Fibroblast of skin of abdomen (primary cell): ENCODE results near the gene ITPKA.

Source experiments
- DNase-seq: peaks from one replicate; pipeline ENCODE4 v3.0.0-alpha.2; 2013

Gene ITPKA

DNA sequence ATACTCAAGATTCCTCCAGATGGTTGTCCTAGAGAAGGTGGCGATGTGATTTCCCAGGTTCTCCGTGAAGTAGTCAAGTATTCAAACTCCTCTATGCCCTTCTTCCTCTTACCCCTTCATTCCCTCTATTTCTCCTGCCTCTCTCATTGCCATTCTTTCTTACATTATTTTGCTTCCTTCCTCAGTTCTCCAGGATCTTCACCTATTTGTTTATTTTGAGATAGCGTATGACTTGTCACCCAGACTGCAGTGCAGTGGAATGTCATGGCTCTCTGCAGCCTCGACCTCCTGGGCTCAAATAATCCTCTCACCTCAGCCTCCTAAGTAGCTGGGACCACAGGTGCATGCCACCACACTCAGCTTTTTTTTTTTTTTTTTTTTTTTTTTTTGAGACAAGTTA lies 1.8 kb upstream of the ITPKA start:
- DNase-seq: no peak

DNA sequence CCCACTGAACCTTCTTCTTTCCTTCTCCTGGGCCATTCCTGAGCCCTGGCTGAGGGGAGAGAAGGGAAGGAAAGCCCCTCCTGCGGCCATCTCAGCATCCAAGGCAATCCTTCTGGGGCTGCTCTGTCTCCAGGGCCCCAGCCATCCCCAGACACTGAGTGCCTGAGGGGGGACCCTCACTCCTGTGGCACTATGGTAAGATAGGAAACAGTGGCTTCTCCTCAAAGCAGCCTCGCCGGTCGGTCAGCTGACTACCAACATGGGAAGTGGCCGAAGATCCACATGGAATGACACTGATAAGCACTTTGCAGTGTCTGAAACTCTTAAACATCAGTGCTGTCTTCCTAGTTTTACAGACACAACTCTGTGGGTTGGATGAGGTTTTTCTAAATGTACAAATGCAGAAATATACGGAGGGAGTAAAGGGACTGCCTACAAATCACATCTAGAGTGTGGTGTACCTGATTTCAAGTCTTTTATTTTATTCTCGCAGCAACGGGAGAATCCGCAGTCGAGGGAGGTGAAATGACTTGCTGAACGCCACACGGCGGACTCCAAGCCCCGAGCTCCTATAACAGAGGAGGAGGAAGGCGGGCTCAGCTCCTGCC lies 973 bp upstream of the ITPKA start:
- DNase-seq: no peak

DNA sequence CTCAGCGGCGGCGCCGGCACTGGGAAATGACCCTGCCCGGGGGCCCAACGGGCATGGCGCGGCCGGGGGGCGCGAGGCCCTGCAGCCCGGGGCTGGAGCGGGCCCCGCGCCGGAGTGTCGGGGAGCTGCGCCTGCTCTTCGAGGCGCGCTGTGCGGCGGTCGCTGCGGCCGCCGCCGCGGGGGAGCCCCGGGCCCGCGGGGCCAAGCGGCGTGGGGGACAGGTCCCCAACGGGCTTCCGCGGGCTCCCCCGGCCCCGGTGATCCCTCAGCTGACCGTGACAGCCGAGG lies 172 bp downstream of the ITPKA start:
- DNase-seq: no peak

DNA sequence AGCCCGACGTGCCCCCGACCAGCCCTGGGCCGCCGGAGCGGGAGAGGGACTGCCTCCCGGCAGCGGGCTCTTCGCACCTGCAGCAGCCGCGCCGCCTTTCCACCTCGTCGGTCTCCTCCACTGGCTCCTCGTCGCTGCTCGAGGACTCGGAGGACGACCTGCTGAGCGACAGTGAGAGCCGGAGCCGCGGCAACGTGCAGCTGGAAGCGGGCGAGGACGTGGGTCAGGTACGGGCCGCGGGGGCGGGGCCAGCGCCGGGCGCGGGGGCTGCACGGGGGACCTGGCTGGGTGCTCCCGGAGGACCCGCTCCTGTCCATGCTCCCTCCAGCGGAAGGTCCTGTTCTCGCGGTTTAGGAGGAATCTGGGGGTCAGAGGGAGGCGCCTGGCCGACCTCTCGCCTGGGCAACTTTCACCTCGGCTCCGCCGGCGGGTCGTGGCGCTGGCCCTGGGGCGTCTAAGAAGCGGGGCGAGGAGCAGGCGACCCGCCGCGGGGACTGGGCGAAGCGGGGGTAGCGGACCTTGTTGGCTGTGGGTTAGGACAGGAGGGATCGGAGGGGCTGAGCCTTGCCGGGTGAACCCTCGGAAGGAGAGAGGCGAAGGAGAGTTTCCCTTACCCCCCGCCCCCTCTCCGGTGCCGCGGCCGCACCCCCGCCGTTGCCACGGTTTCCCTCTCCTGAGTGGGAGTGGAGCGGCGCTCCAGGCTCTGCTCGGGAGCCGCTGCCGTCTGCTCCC lies 682 bp downstream of the ITPKA start:
- DNase-seq: no peak

GRCh38 chr15:41494922-41495735 lies 1.5 kb downstream of the ITPKA start:
- no peak for DNase-seq

- no peak for DNase-seq
Observed at GRCh38 chr15:41495736-41496599, 2.3 kb downstream of the ITPKA start.

DNA sequence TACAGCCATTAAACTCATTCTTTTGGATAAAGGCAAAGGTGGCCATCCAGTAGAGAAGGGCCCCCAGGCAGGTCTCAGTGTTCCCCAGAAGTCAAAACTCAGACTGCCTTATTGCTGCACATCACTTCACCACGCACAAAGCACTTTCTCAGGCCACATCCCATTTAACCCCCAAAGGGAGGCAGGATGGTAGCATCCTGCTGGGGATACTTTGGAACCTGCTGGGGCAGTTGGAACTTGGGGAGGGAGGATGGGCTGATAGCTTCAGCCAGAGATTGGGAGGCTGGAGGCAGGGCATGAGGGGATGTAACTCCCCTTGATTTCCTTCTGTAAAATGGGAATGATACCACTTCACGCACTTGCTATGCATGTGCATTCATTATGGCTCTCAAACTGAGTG lies 5.0 kb downstream of the ITPKA start:
- no peak for DNase-seq

- DNase-seq: no peak
Observed at GRCh38 chr15:41499109-41499851, 5.6 kb downstream of the ITPKA start.

DNA sequence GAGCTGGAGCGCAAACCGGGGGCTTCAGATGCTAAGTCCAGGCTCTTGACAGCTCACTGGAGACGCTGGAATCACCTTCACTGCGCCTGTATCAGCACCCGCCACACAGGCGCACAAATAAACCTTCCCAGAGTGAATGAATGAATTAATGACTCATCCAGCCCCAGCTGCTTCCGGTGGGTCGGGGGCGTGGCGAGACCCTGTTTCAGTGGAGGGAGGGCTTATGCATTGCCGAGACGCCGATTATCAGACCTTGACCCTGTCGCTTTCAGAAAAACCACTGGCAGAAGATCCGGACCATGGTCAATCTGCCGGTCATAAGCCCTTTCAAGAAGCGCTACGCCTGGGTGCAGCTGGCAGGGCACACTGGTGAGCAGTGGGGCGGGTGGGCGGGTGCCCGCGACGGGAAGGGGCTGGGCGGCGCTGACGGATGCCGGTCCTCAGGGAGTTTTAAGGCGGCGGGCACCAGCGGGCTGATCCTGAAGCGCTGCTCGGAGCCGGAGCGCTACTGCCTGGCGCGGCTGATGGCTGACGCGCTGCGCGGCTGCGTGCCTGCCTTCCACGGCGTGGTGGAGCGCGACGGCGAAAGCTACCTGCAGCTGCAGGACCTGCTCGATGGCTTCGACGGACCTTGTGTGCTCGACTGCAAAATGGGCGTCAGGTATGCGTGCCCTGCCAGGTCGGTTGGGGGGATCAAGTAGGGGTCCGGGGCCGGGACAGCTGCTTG lies 7.7 kb downstream of the ITPKA start:
- no peak for DNase-seq

GRCh38 chr15:41501931-41502794 lies 8.5 kb downstream of the ITPKA start:
- DNase-seq: no peak

DNA sequence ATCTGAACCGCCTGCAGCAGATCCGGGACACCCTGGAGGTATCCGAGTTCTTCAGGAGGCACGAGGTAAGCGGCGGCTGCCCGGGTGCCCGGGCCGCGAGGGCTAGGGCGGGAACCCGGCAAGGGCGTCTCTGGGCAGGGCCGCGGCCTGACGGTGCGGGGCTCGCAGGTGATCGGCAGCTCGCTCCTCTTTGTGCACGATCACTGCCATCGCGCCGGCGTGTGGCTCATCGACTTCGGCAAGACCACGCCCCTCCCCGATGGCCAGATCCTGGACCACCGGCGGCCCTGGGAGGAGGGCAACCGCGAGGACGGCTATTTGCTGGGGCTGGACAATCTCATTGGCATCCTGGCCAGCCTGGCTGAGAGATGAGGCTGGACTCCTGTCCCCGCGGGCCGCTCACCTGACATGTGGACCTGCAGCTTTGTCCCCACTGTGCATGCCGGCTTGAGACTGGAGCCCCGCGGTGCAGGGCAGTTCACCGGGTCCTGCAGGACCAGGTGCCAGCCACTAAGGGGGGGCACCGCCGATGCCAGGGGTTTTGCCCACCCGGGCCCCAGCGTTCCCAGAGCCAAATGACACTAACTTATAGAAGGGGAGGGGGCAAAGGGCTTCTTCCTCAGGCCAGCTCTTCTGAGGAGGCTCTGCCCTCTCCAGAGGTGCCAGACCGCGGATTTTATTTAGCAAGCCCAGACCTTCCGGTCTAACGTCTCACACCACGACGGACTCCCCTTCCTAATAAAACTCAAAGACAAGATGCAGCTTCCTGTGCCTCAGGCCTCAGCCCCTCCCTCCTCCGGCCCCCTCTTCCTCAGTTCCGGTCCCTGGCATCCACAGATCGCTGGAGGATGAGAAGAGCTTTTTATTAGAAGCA lies 9.4 kb downstream of the ITPKA start:
- no peak for DNase-seq

DNA sequence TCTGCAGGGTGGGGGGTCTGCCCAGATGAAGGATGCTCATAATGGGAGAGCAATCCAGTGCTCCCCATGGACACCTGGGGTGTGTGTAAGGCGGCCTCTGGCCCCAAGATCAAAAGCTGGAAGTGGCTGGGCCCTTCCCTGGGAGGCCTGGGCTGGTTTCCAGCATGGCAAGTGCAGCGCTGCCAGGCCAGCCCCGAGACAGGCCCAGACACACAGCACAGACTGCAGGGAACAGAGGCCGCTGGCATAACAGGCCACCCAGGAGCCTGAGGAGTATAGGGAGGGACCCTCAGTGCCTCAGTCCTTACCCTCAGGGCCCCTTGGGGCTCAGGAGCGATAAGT lies 10.0 kb downstream of the ITPKA start:
- DNase-seq: no peak

- DNase-seq: no peak
Observed at GRCh38 chr15:41504751-41505492, 11.2 kb downstream of the ITPKA start.

GRCh38 chr15:41505776-41506175 lies 12.1 kb downstream of the ITPKA start:
- no peak for DNase-seq

DNA sequence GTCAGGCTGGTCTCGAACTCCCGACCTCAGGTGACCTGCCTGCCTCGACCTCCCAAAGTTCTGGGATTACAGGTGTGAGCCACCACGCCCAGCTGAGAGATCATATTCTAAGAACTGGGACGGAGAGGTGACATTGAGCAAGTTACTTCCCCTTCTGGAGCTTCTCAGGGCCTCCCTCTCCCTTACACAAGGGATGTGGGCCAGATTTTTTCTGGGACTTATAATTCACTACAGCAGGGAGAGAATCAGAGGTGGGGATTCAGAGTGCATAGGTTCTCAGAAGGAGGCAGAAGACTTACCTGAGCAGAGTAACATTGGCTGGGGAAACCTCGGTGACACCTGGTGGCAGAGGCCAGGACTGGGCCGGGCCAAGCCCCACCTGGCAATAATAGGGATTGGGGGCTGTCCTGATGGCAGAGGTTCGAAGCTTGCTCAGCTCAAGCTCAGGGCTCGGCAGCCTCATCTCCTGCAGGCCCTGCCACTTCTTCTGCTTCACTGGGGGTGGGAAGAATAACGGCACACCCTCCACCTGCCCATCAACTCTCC lies 13.2 kb downstream of the ITPKA start:
- no peak for DNase-seq

- no peak for DNase-seq
Observed at GRCh38 chr15:41507820-41508290, 14.2 kb downstream of the ITPKA start.

GRCh38 chr15:41510728-41511127 lies 17.1 kb downstream of the ITPKA start:
- no peak for DNase-seq

DNA sequence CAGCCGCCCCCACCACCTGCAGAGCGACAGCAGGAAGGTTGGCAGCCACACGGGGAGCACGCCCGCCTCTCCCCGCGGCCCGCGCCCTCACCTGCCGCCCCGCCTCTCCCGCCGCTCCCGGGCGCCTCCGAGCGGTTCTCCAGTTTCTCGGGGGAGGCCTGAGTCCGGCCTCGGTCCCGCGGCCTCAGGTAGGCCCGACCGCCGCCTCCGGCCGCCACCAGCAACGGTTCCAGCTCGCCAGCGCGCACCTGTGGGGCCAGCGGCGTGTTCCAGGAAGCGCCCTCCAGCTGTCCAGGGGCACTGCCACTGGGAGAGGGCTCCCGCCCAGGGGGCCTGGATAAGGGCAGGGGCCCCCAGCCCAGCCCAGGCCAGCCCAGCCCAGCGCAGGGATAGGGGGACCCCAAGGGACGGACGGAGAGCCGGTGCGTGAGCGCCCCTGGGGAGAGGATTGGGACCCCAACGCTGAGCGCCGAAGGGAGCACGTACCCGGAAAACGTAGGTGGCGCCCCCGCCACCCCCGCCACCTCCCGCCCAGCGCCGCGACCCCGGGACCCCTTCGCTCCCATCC lies 17.7 kb downstream of the ITPKA start:
- no peak for DNase-seq
